Breast epithelium (tissue), 4 donors: ENCODE results near the gene SRRM1. TPM values are rescaled to one million over a fixed set of nuclear protein-coding genes. Genes with fewer than 3 reads are reported as not detected.
"Not testable (repeated sequence)": the region's sequence is repeated elsewhere in the genome, so short reads cannot be mapped to it uniquely, and the experiment has no call there.

Source experiments
- DNase-seq, 2 donors: peaks; one replicate each; pipeline ENCODE4 v3.0.0-alpha.2; 2019; ENCODE audit warnings: low spot score in 2 of 2
- H3K27ac ChIP-seq, 2 donors: fragments of 200-600 bp; sonication (generic) in 1 of 2; one replicate each; pipeline ENCODE4 v1.5.1; 2016 to 2019; ENCODE audit warnings: mild to moderate bottlenecking in 1 of 2
- H3K27me3 ChIP-seq, 2 donors: fragments of 200-600 bp; sonication (generic) in 1 of 2; one replicate each; pipeline versions ENCODE4 v1.5.1 to v1.6.0; 2017 to 2019; ENCODE audit warnings: control low read depth in 1 of 2, mild to moderate bottlenecking in 1 of 2
- H3K36me3 ChIP-seq: fragments of 200-600 bp; one replicate; pipeline ENCODE4 v1.5.1; 2019
- H3K4me1 ChIP-seq, 2 donors: fragments of 200-600 bp; sonication (generic); one replicate each; pipeline ENCODE4 v1.5.1; 2016 to 2019; ENCODE audit warnings: control low read depth in 1 of 2
- H3K4me3 ChIP-seq, 3 donors: fragments of 200-600 bp; sonication (generic); 1 replicate in 2 of 3; 2 replicates in 1 of 3; pipeline ENCODE4 v1.5.1; 2016 to 2019; ENCODE audit warnings: mild to moderate bottlenecking in 3 of 3, moderate library complexity in 2 of 3
- H3K9me3 ChIP-seq, 2 donors: fragments of 200-600 bp; sonication (generic) in 1 of 2; one replicate each; pipeline ENCODE4 v1.5.1; 2016 to 2019; ENCODE audit warnings: control low read depth in 1 of 2
- CTCF ChIP-seq, 3 donors: fragments of 450-650 bp; IDR thresholded peaks; one replicate each; pipeline ENCODE4 v1.5.1; 2016 to 2017; ENCODE audit warnings: antibody characterized with exemption in 3 of 3, mild to moderate bottlenecking in 3 of 3, moderate library complexity in 3 of 3
- POLR2A ChIP-seq: fragments of 450-650 bp; IDR thresholded peaks from one replicate; pipeline ENCODE4 v1.6.1; 2016; ENCODE audit warnings: antibody characterized with exemption, mild to moderate bottlenecking, moderate library complexity
- POLR2AphosphoS5 ChIP-seq, 3 donors: sonication (generic); formaldehyde crosslinking; IDR thresholded peaks; one replicate each; pipeline ENCODE4 v1.6.1; 2017; ENCODE audit warnings: antibody characterized with exemption in 3 of 3
- intact Hi-C: fragments of 100-400 bp; cut with DNase I; formaldehyde crosslinking; loops from one replicate; pipeline ENCODE4 v1.15.1; 2023; ENCODE audit warnings: low total_unique reads
- total RNA-seq, 3 donors: library from RNA; depleted of rRNA; stranded (reverse); fragments of >200 nt; gene quantifications; one replicate each; pipeline ENCODE4 v1.1.0, GENCODE V29; 2016

The SRRM1 gene
- total RNA-seq, 3 donors from 2014 or later, result 96.3 to 134 (median 118) TPM

GRCh38 chr1:24666794-24667193, 23.7 kb downstream of the SRRM1 start:
- Histone ChIP-seq H3K36me3 (peaks cover 16% of the 10 kb centered on the region), H3K4me3 (no peak overlapping the region), H3K27me3 (no peaks in the 10 kb centered on the region), H3K9me3 (no peaks in the 10 kb centered on the region), H3K4me1 (no peaks in the 10 kb centered on the region), H3K27ac (no peak overlapping the region)
- no peak for TF ChIP-seq POLR2A
- TF ChIP-seq CTCF (IDR thresholded peaks at IDR 0.05), result no peak
- no peak for TF ChIP-seq POLR2AphosphoS5 (IDR thresholded peaks at IDR 0.05)
- intact Hi-C loops, result no loop called here
- DNase-seq, result no peak

GRCh38 chr1:24671372-24671771, 28.3 kb downstream of the SRRM1 start:
- H3K36me3 ChIP-seq, result peaks cover 16% of the 10 kb centered on the region
- H3K4me1 ChIP-seq, DNase-seq, H3K27ac ChIP-seq, H3K27me3 ChIP-seq, intact Hi-C loops, H3K4me3 ChIP-seq, H3K9me3 ChIP-seq: not testable (repeated sequence)

- DNase-seq, intact Hi-C loops, H3K4me1 ChIP-seq, H3K4me3 ChIP-seq, H3K9me3 ChIP-seq, H3K27ac ChIP-seq, H3K27me3 ChIP-seq: not testable (repeated sequence)
- peaks cover 16% of the 10 kb centered on the region for H3K36me3 ChIP-seq
These were observed 29.6 kb downstream of the SRRM1 start for GRCh38 chr1:24672686-24673085.

- Histone ChIP-seq H3K27ac (no peak overlapping the region), H3K9me3 (no peaks in the 10 kb centered on the region), H3K27me3 (no peaks in the 10 kb centered on the region), H3K4me3 (no peak overlapping the region), H3K4me1 (no peaks in the 10 kb centered on the region), H3K36me3 (peaks cover 16% of the 10 kb centered on the region)
- no peak for TF ChIP-seq POLR2A
- no peak for TF ChIP-seq POLR2AphosphoS5 (IDR thresholded peaks at IDR 0.05)
- no peak for TF ChIP-seq CTCF (IDR thresholded peaks at IDR 0.05)
- DNase-seq, result no peak
- intact Hi-C loops, result no loop called here
These were observed 30.2 kb downstream of the SRRM1 start for GRCh38 chr1:24673341-24673740.

- H3K27me3 ChIP-seq, H3K4me3 ChIP-seq, H3K36me3 ChIP-seq, H3K4me1 ChIP-seq, intact Hi-C loops, DNase-seq, H3K9me3 ChIP-seq, H3K27ac ChIP-seq: not testable (repeated sequence)
These were observed 35.3 kb downstream of the SRRM1 start for GRCh38 chr1:24678421-24678820.

- H3K27me3 ChIP-seq, result no peaks in the 10 kb centered on the region
- no peaks in the 10 kb centered on the region for H3K9me3 ChIP-seq
- H3K27ac ChIP-seq, result no peak overlapping the region
- no peak overlapping the region for H3K4me3 ChIP-seq
- H3K36me3 ChIP-seq, result no peaks in the 10 kb centered on the region
- no peaks in the 10 kb centered on the region for H3K4me1 ChIP-seq
- intact Hi-C loops, result no loop called here
- DNase-seq, result no peak
- TF ChIP-seq CTCF (IDR thresholded peaks at IDR 0.05) (no peak), POLR2A (no peak), POLR2AphosphoS5 (IDR thresholded peaks at IDR 0.05) (no peak)
These were observed 36.6 kb downstream of the SRRM1 start for GRCh38 chr1:24679725-24680124.

GRCh38 chr1:24683713-24684162, 40.6 kb downstream of the SRRM1 start:
- H3K4me1 ChIP-seq, result no peaks in the 10 kb centered on the region

More at GRCh38 chr1:24683713-24684162, 40.6 kb downstream of the SRRM1 start:
- no peaks in the 10 kb centered on the region for H3K36me3 ChIP-seq
- no peak for DNase-seq
- no peak overlapping the region for H3K27ac ChIP-seq
- H3K9me3 ChIP-seq, result no peaks in the 10 kb centered on the region
- no peak for TF ChIP-seq POLR2AphosphoS5 (IDR thresholded peaks at IDR 0.05)
- no peak for TF ChIP-seq POLR2A
- no peak for TF ChIP-seq CTCF (IDR thresholded peaks at IDR 0.05)
- intact Hi-C loops, result no loop called here
- H3K4me3 ChIP-seq, result no peak overlapping the region
- no peaks in the 10 kb centered on the region for H3K27me3 ChIP-seq
